Fibroblast of skin of back (primary cell): Measurements from ENCODE around the gene RHEX.

Experiments
- DNase-seq: peaks from one replicate; pipeline ENCODE4 v3.0.0-alpha.2; 2013

The RHEX gene

GRCh38 chr1:206120406-206120805 is 67.4 kb downstream of the RHEX start:
- DNase-seq, result no peak

- no peak for DNase-seq
These were observed 68.3 kb downstream of the RHEX start for GRCh38 chr1:206121269-206121668.

- no peak for DNase-seq
These were observed 69.7 kb downstream of the RHEX start for GRCh38 chr1:206122686-206123085.

GRCh38 chr1:206125346-206125745 is 72.4 kb downstream of the RHEX start:
- DNase-seq, result no peak

GRCh38 chr1:206127336-206127735 is 74.4 kb downstream of the RHEX start:
- no peak for DNase-seq

GRCh38 chr1:206128196-206128595 is 75.2 kb downstream of the RHEX start:
- no peak for DNase-seq

GRCh38 chr1:206131037-206131436 is 78.1 kb downstream of the RHEX start:
- DNase-seq, result no peak

GRCh38 chr1:206133751-206134415 is 80.9 kb downstream of the RHEX start:
- DNase-seq, result no peak

- no peak for DNase-seq
These were observed 82.3 kb downstream of the RHEX start for GRCh38 chr1:206135248-206135647.

GRCh38 chr1:206136241-206136640 is 83.3 kb downstream of the RHEX start:
- DNase-seq, result no peak

GRCh38 chr1:206142011-206142410 is 89.0 kb downstream of the RHEX start:
- no peak for DNase-seq

- DNase-seq, result no peak
These were observed 89.8 kb downstream of the RHEX start for GRCh38 chr1:206142770-206143169.

GRCh38 chr1:206143537-206144172 is 90.7 kb downstream of the RHEX start:
- no peak for DNase-seq

- DNase-seq, result no peak
These were observed 91.6 kb downstream of the RHEX start for GRCh38 chr1:206144605-206145004.

GRCh38 chr1:206145771-206146290 is 92.9 kb downstream of the RHEX start:
- no peak for DNase-seq
